Endometrium (tissue), 2 donors: ENCODE data around the gene SLC43A1.
"Not testable (repeated sequence)": the region's sequence is repeated elsewhere in the genome, so short reads cannot be mapped to it uniquely, and the experiment has no call there.

ENCODE experiments used
- FAIRE-seq: peaks from 2 replicates; lab custom pipeline; 2012; peaks lifted over from hg19 to GRCh38; lab: Jason Lieb, UNC
- donor health status: control.
- donor health status: control.

The SLC43A1 gene

DNA sequence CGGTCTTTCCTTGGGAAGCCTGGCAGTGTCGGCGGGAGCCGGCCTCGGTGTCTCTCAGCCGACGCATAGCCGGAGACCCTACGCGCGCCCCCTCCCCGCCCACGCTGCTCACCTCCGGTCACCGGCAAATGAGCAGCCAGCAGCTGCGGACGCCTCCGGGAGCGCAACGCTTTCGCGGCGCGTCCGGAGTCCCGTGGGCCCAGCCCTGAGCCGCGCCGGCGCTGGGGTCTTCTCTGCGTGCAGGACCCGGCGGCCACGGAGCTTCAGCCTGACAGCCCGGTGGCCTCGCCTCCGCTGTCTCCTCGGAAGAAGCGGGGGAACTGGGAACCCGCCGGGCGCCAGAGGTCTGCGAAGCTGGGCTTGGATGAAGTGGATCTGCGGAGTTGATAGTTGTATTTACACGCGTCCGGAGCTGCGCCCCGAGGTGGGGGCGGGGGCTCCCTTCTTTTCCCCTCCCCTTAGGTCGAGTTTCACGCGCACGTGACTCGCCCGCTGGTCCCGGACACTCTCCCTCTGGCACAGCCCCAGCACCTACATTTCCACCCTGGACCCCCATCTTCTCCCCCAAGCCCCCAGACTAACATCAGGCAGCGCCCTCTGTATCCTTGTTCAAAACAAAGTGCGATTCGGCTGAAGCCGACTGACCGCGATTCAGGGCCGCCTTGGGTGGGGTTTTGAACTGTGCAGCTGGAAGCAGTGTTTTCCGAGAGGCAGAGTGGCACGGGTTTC is at the start of gene SLC43A1:
TSS of gene SLC43A1 (minus strand) at position 371 of the 729 bp plus-strand sequence. CDS start 1,591 bp downstream, outside the sequence.
- no peak for FAIRE-seq

DNA sequence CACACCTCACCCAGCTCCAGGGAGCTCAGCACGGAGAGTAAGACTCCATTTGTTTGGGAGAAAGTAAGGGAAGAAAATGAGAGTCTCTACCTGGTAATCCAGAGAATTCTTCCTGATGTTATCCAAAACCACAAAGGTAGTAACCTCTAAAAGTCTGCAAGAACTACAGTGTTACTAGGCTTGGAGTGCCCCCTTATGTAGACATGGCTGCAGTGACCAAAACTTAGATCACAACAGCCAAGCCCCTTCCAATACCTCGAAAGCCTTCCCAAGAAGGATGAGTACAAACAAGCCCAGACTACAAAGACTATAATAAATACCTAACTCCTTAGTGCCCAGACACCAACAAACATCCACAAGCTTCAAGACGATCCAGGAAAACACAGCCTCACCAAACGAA is 47.1 kb upstream of the SLC43A1 start:
- no peak for FAIRE-seq

DNA sequence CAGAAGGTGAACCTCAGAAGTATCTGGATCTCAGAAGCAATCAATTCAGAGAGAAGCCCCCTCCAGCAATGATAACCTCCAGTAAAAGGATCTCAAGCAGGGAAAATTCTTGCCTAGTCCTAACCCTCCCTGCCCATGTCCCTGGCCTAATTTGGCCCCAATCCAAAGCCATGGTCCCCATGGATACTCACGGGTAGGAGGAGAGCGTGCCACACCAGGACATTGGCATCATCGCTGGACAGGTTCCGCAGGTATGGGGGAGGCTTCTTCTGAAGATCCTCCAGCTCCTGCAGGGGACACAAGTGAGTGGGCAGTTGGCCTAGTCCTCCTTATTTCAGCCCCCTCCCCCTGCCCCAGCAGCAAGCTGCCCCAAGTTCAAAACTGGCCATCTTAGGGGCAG is 44.6 kb upstream of the SLC43A1 start:
- FAIRE-seq: no peak

DNA sequence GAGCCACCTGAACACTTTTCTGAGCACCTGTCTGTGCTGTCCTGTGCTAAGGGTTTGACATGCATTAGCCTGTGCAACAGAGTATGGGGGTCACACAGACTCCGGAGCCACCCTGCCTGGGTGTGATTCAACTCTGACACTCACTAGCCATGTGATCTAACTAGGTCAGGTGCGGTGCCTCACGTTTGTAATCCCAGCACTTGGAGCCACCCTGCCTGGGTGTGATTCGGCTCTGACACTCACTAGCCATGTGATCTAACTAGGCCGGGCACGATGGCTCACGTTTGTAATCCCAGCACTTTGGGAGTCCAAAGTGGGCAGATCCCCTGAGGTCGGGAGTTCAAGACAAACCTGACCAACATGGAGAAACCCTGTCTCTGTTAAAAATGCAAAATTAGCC is 40.5 kb upstream of the SLC43A1 start:
- FAIRE-seq: no peak

DNA sequence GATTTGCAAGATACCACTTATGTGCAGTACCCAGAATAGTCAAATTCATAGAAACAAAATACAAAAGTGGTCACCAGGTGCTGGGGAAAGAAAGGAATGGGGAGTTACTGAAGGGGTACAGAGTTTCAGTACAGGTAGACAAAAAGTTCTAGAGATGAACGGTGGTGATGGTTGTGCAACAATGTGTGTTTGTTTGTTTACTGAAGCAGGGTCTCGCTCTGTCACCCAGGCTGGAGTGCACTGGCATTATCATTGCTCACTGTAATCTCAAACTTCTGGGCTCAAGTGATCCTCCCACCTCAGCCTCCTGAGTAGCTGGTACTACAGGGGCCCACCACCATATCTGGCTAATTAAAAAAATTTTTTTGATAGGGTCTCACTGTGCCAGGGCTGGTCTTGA is 39.9 kb upstream of the SLC43A1 start:
- FAIRE-seq: no peak

DNA sequence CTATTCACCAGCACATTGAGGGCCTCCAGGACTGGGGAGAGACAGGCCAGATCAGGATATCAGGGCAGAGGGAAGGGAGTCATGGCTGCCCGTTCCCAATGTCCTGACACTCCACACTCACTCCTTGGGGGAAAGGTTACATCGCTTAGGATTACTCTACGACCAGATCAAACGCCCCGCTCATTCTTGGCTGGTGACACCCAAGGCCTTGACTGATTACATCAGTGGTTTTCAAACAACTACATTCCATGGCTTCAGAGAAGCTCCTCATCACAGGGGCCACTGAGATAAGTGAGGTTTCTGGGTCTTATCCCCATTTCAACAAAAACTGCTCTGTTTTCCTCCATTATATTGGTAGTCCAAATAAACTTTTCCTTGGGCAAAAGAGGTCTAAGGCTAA is 37.0 kb upstream of the SLC43A1 start:
- FAIRE-seq: no peak

DNA sequence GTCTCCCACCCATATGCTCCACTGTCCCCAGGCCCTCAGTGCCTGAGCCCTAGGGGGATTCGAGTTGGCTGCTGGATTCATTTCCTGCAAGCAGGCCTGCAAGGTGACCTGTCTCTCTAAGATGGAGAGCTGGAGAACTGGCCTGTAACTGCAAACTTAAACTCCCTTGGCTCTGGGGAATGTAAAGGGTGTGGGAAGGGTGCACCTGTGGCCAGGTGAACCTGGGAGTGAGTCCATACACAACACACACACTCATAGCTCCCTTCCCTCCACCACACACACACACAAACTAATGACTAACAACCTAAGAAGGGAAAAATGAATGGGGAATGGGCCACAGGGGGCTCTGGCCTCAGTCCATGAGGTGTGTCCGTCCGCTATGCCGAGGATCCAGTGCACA is 36.4 kb upstream of the SLC43A1 start:
- FAIRE-seq: no peak

DNA sequence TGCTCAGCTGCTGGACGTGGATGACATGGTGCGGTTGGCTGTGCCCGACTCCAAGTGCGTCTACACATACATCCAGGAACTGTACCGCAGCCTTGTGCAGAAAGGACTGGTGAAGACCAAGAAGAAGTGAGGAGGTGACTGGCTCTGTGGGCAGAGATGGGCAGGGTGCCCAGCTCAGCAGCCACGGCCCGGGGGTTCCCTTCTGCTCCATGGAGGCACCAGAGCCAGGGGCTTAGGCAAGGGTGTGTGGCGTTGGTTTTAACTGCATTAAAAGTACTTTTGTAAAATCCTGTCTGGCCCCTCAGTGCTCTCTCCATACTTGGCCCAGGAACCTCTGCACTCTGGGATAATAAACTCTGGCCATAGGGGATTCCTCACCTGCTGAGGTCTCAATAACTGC is 34.5 kb upstream of the SLC43A1 start:
- no peak for FAIRE-seq

DNA sequence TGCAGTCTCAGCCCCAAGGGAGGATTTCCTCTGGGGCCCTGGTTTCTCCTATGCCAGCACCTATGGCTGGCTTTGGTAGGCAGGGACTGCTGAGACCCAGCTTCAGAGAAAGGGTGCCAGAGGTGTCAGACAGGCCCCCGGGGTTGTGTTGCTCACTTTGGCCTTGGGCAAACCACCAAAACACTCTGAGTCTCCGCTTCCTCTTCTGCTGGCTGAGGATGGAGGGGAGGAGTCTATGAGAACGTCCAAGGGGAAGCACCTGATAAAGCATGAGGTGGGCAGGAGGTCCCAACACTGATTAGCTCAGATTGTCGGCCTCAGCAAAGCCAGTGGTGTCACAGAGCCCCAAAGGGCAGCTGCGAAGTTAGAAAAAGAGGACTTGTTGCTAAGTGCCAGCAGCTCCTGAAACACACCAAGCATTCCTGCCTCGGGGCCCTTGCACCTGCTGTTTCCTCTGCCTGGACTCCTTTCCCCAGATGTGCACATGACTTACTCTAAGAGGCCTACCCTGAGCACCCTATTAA is 32.4 kb upstream of the SLC43A1 start:
- FAIRE-seq: no peak

DNA sequence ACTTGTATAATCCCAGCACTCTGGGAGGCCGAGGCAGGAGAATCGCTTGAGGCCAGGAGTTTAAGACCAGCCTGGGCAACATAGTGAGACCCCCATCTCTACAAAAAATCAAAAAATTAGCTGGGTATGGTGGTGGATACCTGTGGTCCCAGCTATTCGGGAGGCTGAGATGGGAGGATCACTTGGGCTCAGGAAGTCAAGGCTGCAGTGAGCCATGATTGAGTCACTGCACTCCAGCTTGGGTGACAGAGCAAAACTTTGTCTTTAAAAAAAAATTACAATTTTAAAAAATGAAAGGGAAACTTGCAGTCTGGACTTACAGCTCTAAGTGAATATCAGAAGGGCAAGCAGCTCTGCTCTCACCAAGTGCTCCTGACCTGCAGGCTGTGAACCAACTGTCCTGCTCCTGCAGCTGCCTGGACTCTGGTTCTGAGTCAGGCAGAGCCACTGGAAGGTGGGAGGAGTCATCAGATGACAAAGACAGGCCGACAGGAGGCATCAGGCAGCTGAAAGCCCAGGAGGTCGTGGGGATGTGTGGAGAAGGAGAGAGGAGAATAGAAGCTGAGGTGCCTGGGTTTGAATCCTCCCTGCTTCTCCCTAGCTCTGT is 31.5 kb upstream of the SLC43A1 start:
- FAIRE-seq: no peak

DNA sequence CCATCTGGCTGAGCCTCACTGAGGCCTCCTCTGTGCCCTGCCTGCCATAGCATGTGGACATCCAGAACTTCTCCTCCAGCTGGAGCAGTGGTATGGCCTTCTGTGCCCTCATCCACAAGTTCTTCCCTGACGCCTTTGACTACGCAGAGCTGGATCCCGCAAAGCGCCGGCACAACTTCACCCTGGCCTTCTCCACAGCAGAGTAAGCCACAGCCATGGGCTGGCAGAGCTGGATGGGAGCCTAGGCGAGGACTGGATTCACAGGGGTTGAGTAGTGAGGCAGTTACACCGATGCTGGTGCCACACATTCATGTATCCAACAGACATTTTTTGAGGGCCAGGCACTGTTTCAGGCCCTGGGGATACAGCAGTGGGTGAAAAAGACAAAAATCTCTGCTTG is 30.9 kb upstream of the SLC43A1 start:
- FAIRE-seq: no peak

DNA sequence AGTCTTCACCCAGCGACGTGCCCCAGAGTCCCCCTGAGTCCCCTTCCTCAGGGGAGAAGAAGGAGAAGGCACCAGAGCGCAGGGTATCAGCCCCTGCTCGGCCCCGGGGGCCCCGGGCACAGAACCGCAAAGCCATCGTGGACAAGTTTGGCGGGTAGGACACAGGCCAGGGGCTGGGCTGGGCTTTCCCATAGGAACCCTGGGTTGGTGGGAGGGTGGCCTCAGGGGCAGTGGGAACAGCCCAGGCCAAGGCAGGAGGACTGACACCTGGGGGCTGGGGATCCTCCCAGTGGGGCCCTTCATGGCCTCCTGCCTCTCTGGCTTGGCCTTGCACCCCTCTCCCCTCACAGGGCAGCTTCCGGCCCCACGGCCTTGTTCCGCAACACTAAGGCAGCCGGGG is 30.4 kb upstream of the SLC43A1 start:
- no peak for FAIRE-seq

DNA sequence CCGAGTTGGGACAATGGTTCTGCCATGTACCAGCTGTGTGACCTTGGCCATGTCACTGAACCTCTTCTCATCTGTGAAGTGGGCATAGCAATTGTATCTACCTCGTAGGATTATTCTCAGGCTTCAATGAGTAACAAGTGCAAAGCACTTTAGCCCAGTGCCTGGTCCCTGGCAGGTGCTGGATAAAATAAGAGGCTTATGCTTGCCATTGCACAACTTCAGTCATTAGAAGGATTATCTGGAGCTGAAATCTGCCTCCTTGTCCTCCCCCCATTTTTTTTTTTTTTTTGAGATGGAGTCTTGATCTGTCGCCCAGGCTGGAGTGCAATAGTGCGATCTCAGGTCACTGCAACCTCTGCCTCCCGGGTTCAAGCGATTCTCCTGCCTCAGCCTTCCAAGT is 29.1 kb upstream of the SLC43A1 start:
- FAIRE-seq: no peak

DNA sequence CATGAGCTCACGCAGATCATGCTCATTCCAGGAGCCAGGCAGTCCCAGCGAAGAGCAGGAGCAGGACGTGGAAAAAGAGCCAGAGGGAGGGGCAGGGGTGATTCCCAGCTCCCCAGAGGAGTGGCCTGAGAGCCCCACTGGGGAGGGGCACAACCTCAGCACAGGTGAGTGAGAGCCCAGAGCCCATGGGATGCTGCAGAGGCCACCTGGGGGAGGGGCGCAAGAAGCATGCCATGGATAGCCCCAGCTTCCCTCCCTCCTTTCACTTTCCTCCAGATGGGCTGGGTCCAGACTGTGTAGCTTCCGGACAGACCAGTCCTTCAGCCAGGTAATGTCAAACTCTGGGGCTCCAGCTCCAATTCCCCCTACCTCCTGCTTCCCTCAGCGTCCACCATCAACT is 28.1 kb upstream of the SLC43A1 start:
- no peak for FAIRE-seq

DNA sequence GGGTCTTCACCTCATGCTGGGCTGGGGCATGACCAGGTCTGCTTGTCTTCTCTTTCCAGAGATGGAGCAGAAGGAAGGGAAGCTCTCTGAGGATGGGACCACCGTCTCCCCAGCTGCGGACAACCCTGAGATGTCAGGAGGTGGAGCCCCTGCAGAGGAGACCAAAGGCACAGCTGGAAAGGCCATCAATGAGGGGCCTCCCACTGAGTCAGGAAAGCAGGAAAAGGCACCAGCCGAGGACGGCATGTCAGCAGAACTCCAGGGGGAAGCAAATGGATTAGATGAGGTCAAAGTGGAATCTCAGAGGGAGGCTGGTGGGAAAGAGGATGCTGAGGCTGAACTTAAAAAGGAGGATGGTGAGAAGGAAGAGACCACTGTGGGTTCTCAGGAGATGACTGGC is 27.1 kb upstream of the SLC43A1 start:
- FAIRE-seq: no peak

DNA sequence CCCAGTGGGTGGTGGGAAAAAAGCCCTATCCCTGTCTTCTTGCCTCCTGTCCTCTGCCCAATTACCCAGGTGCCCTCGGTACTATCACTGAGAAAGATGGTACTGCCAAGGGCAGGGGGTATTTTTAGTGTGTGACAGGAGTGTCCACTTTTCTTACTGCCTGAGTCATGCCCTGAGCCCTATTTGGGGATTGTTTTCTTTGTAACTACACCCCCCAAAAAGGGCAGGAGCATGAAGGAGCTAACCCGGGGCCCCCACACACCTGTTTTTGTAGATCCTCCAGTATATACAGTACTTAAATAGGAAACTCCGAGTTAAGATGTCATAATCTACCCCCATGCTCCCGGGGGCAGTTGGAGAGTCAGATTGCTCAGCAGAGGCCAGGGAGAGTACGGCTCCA is 25.7 kb upstream of the SLC43A1 start:
- no peak for FAIRE-seq

DNA sequence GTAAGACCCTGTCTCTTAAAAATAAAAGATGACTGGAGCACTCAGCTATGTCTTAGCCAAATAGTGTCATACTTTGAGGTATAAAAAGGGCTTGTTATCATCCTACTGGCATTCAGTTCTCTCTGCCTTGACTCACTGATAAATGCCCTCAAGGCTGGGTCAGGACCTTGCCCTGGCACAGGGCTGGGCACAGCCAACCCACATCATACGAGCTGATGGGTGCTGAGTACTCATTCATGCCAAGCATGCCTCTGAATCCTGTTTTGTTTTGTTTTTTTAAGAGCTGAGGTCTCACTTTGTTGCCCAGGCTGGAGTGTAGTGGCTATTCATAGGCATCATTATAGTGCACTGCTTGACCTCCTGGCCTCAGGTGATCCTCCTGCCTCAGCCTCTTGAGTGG is 23.8 kb upstream of the SLC43A1 start:
- no peak for FAIRE-seq

DNA sequence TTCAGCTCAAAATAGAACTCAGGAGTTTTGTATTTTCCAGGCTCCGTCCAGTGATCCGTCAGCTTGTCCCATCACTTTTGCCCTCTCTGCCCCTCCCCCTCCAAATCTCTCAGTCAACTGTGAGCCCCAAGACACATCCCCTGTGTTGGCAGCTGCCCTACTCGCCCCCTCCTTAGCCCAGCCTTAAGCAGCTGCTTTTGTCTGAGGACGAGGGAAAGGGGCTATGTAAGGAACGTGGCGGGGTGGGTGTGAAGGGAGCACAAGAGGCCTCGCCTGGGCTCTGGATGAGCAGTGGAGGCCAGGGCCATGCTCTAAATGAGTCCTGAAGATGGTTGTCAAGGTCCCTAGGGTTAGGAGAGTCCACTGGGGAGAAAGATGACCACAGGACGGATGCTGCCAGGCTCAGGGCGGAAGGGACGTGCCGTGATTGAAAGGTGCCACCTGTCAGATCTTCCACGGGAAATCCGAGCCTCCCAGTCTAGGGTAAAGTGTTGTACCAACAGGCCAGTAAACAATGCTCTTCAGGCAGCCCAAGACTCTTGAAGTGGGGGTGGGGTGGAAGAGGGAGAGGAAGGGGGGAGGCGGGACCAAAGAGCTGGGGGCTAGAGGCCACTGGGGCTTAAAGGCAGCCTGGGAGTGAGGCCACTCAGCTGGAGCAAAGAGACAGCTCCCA is 21.6 kb upstream of the SLC43A1 start, which contains the start of gene SMTNL1:
TSS of gene SMTNL1 (plus strand) at position 649 of the 673 bp plus-strand sequence. CDS start 5,048 bp downstream, outside the sequence.
- no peak for FAIRE-seq

DNA sequence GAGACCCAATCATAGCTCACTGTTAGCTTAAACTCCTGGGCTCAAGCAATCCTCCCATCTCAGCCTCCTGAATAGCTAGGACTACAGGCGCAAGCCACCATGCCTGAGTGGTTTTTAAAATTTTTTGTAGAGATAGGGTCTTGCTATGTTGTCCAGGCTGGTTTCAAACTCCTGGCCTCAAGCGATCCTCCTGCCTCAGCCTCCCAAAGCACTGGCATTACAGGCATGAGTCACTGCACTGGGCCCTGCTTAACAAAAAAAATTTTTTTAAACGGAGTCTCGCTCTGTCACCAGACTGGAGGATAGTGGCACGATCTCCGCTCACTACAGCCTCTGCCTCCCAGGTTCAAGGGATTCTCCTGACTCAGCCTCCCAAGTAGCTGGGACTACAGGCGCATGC is 18.9 kb upstream of the SLC43A1 start:
- not testable (repeated sequence) for FAIRE-seq

DNA sequence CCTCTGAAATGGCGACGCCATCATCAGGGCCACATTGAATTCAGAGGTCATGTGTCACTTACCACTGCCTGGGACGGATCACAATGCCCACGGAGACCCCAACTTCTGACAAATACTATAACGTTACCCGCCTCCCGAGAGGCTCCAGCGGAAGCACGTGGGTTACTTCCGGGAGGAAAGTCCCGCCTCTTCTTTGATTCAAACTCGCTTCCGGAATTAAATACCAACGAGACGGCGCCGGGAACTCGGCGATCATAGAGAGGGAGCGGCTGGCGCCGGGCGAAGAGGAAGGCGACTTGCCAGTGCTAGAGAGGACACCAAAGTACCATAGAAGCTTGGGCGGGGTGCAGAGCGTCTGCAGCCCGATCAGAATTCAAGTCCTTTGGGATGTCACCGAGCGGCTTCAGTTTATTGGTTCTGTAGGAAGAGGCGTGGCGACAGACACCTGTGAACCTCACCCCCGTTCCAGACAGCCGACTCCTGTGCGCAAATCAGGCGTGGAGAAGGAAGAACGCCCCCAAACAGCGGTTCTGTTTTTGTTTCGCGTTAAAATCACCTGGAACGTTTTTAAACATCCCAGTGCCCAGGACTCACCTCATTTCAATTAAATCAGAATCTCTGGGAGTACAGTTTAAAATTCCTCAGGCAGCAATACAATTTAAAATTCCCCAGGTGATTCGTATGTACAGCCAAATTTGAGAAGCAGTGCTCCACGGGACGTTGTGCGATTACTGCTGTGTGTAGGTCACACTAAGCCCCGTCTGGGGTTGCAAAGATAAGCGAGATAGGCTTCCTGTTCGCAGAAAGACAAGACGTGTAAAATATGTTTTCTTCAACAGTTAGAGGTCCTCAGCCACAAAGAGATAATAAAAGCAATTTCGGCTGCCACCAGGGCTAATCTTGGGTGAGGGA is 15.3 kb upstream of the SLC43A1 start, which contains the start of gene TIMM10:
TSS of gene TIMM10 (minus strand) at position 159 of the 912 bp plus-strand sequence. CDS start 565 bp downstream, outside the sequence.
- peak; percentile 96 for FAIRE-seq

DNA sequence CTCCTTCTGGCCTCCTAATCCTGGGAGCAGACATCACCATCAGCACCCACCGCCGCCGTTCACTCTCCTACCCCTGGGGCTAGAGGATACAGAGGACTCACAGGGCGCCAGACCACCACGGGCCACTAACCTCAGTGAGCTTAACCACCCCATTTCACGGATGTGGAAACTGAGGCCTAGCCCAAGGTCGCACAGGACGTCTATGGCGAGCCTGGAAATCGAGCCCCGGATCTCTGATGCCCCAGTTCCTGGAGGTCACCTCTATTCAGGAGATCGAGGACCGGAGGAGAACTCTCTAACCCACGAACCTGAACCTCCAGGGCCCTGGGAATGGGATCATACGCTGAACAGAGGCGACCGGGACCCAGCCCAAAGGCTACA is 14.7 kb upstream of the SLC43A1 start:
- FAIRE-seq: no peak

DNA sequence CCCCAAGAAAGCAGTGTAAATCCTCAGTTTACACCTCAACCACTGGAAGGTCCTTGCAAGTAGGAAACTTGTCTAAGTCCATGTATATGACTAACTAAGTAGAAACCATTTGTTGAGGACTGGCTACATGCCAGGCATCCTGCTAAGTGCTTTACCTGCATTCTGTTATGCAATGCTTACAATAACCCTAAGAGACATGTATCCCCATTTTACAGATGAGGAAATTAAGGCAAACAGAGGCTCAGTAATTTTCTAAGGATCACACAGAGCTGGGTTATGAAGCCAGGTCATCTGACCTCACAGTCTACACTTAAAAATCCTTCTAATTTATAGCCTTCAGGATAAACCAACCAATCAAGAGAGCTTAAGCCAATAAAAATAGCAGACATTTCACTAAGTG is 13.5 kb upstream of the SLC43A1 start:
- no peak for FAIRE-seq
